ENCODE data around the gene TECRL.

DNA sequence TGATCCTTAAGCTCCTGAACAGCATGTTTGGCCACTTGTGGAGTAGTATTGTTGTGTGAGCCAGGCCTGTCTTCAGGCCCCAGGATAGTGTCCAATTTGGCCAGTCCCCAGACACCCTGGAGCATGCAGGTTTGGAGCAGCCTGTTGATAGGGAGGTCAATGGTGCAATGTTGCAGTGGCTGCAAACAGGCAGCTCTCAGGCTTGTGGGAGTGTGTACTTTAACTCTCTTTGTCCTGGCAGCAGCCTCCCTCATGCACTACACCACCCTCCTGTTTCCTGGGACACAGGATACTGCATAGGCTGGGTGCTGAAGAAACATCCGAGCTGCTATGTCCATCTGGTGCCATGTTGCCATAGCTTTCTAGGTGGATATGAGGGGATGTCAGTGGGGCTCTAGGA is 24.0 kb downstream of the TECRL start:
- TF ChIP-seq EZH2 (IDR thresholded peaks at IDR 0.05; ENCODE audit: low read depth): no peak
- TF ChIP-seq, protein P1, sequence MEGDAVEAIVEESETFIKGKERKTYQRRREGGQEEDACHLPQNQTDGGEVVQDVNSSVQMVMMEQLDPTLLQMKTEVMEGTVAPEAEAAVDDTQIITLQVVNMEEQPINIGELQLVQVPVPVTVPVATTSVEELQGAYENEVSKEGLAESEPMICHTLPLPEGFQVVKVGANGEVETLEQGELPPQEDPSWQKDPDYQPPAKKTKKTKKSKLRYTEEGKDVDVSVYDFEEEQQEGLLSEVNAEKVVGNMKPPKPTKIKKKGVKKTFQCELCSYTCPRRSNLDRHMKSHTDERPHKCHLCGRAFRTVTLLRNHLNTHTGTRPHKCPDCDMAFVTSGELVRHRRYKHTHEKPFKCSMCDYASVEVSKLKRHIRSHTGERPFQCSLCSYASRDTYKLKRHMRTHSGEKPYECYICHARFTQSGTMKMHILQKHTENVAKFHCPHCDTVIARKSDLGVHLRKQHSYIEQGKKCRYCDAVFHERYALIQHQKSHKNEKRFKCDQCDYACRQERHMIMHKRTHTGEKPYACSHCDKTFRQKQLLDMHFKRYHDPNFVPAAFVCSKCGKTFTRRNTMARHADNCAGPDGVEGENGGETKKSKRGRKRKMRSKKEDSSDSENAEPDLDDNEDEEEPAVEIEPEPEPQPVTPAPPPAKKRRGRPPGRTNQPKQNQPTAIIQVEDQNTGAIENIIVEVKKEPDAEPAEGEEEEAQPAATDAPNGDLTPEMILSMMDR (conservative IDR thresholded peaks at IDR 0.05): no peak
